Suprapubic skin (tissue), 3 donors: Measurements from ENCODE around the gene NMRAL1.

Source experiments
- EP300 ChIP-seq: sonication (generic); formaldehyde crosslinking; IDR thresholded peaks from one replicate; pipeline ENCODE4 v1.6.1; 2017; ENCODE audit warnings: antibody characterized with exemption
- POLR2A ChIP-seq, 2 donors: fragments of 450-650 bp; IDR thresholded peaks; one replicate each; pipeline ENCODE4 v1.6.1; 2017; ENCODE audit warnings: antibody characterized with exemption in 2 of 2, mild to moderate bottlenecking in 2 of 2, moderate library complexity in 2 of 2
- TF ChIP-seq, protein P1 (sequence below), 2 donors: fragments of 200-600 bp in 1 of 2; fragments of 450-650 bp in 1 of 2; sonication (generic) in 1 of 2; IDR thresholded peaks; one replicate each; pipeline ENCODE4 v1.5.1; 2016 to 2019; ENCODE audit warnings: antibody characterized with exemption in 2 of 2, mild to moderate bottlenecking in 1 of 2, moderate library complexity in 1 of 2

DNA sequence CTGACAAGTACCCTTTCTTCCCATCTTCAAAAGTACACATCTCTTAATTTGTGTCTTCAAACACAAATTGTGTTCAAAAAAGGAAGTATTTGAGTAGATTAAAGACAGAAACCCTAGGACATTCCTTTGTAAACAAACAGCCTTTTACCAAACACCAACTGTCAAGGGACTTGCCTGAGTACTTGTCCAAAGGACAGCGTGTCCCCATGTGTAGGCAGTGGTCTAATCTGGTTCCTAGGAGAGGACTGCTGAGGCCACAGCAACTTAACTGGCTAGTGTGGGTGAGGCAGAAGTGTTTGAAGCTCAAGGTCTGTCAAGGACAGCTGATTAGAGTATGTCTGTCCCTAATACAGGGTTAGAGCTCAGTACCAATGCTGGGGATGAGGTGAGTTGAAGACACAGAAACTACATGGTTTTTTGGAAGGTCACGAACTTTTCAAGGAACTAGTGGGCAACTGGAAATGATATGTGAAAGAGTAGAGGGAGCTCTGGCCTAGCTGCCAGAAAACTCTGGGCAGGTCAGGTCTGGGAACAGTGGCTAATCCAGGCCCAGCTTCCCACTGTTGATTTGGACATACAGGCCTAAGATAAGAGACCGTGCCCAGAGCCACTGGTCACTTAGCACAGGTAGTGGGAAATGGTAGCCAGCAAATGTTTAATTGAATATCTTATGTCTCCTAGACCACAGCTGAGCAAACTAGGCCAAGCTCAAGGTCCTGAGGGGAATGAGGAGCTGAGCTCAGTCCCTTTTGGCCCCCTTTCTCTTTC is 11.9 kb upstream of the NMRAL1 start:
- TF ChIP-seq, protein P1, sequence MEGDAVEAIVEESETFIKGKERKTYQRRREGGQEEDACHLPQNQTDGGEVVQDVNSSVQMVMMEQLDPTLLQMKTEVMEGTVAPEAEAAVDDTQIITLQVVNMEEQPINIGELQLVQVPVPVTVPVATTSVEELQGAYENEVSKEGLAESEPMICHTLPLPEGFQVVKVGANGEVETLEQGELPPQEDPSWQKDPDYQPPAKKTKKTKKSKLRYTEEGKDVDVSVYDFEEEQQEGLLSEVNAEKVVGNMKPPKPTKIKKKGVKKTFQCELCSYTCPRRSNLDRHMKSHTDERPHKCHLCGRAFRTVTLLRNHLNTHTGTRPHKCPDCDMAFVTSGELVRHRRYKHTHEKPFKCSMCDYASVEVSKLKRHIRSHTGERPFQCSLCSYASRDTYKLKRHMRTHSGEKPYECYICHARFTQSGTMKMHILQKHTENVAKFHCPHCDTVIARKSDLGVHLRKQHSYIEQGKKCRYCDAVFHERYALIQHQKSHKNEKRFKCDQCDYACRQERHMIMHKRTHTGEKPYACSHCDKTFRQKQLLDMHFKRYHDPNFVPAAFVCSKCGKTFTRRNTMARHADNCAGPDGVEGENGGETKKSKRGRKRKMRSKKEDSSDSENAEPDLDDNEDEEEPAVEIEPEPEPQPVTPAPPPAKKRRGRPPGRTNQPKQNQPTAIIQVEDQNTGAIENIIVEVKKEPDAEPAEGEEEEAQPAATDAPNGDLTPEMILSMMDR (IDR thresholded peaks at IDR 0.05), result no peak
- TF ChIP-seq POLR2A (IDR thresholded peaks at IDR 0.05), result no peak
- no peak for TF ChIP-seq EP300
